CD14-positive monocyte (primary cell): ENCODE measurements around the gene MAP3K13. TPM values are rescaled to one million over a fixed set of nuclear protein-coding genes. Genes with fewer than 3 reads are reported as not detected.

ENCODE experiments used
- DNase-seq, 3 donors: peaks; one replicate each; pipeline ENCODE4 v3.0.0-alpha.2; 2011 to 2022
- H2AFZ ChIP-seq: 2 replicates; pipeline ENCODE4 v1.6.0; 2012; ENCODE audit warnings: mild to moderate bottlenecking, low read depth, low read length, inconsistent platforms; ENCODE audit not compliant: insufficient read depth, poor library complexity, severe bottlenecking
- H3K27ac ChIP-seq, 2 donors: 1 replicate in 1 of 2; 2 replicates in 1 of 2; pipeline ENCODE4 v1.5.1; 2012 to 2013; ENCODE audit warnings: low read length in 2 of 2, control low read depth in 1 of 2, inconsistent platforms in 1 of 2, low read depth in 1 of 2, mild to moderate bottlenecking in 1 of 2
- H3K27me3 ChIP-seq, 2 donors: one replicate each; pipeline versions ENCODE4 v1.6.0 to v1.6.1; 2011 to 2013; ENCODE audit warnings: low read length in 2 of 2; ENCODE audit not compliant: control insufficient read depth in 2 of 2, insufficient read depth in 2 of 2
- H3K36me3 ChIP-seq, 2 donors: replicated peaks in 1 of 2; 1 replicate in 1 of 2; 2 replicates in 1 of 2; pipeline versions ENCODE4 v1.5.1 to v1.6.1; 2012 to 2013; ENCODE audit warnings: low read length in 2 of 2, control low read depth in 1 of 2, inconsistent platforms in 1 of 2, mild to moderate bottlenecking in 1 of 2; ENCODE audit not compliant: insufficient read depth in 2 of 2, control insufficient read depth in 1 of 2
- H3K4me1 ChIP-seq, 2 donors: 1 replicate in 1 of 2; 2 replicates in 1 of 2; pipeline versions ENCODE4 v1.5.1 to v1.6.1; 2012 to 2013; ENCODE audit warnings: low read length in 2 of 2, control low read depth in 1 of 2, inconsistent platforms in 1 of 2, mild to moderate bottlenecking in 1 of 2, moderate library complexity in 1 of 2; ENCODE audit not compliant: insufficient read depth in 2 of 2, control insufficient read depth in 1 of 2
- H3K4me2 ChIP-seq: replicated peaks from 2 replicates; pipeline ENCODE3; 2012; ENCODE audit warnings: low read length, moderate library complexity, mild to moderate bottlenecking; ENCODE audit not compliant: poor library complexity, severe bottlenecking; ENCODE audit errors: extremely low read depth
- H3K4me3 ChIP-seq, 3 experiments: fragments of 200-600 bp in 1 of 3; sonication (generic) in 1 of 3; replicated peaks in 1 of 3; 1 replicate in 2 of 3; 2 replicates in 1 of 3; pipeline ENCODE4 v1.5.1; 2011 to 2013; ENCODE audit warnings: low read length in 3 of 3, mild to moderate bottlenecking in 3 of 3, control low read depth in 2 of 3, low read depth in 2 of 3, inconsistent platforms in 1 of 3, moderate library complexity in 1 of 3
- H3K79me2 ChIP-seq: 2 replicates; pipeline ENCODE4 v1.6.0; 2012; ENCODE audit warnings: mild to moderate bottlenecking, control low read depth, inconsistent platforms, low read length, moderate library complexity; ENCODE audit not compliant: insufficient read depth
- H3K9ac ChIP-seq: 2 replicates; pipeline ENCODE4 v1.6.0; 2017; ENCODE audit warnings: low read length, mild to moderate bottlenecking; ENCODE audit not compliant: insufficient read depth, poor library complexity, severe bottlenecking
- H3K9me3 ChIP-seq, 2 donors: replicated peaks in 1 of 2; 1 replicate in 1 of 2; 2 replicates in 1 of 2; pipeline versions ENCODE4 v1.5.1 to v1.6.1; 2012 to 2013; ENCODE audit warnings: low read length in 2 of 2, control low read depth in 1 of 2; ENCODE audit not compliant: control insufficient read depth in 1 of 2, insufficient read depth in 1 of 2
- H4K20me1 ChIP-seq: 2 replicates; pipeline ENCODE4 v1.6.0; 2012; ENCODE audit warnings: mild to moderate bottlenecking, low read length, control low read depth, moderate library complexity; ENCODE audit not compliant: insufficient read depth
- H3K27ac Mint-ChIP-seq, 7 donors: one replicate each; pipeline ENCODE4 v1.8.0; 2020; ENCODE audit warnings: mild to moderate bottlenecking in 7 of 7, mixed read lengths in 7 of 7, moderate library complexity in 6 of 7, inconsistent platforms in 2 of 7
- H3K27me3 Mint-ChIP-seq, 3 donors: one replicate each; pipeline ENCODE4 v1.8.0; 2021 to 2022; ENCODE audit warnings: low read depth in 3 of 3, mild to moderate bottlenecking in 3 of 3, mixed read lengths in 3 of 3, moderate library complexity in 3 of 3, inconsistent platforms in 1 of 3
- H3K36me3 Mint-ChIP-seq, 2 donors: one replicate each; pipeline ENCODE4 v1.8.0; 2020; ENCODE audit warnings: mixed read lengths in 2 of 2, inconsistent platforms in 1 of 2, mild to moderate bottlenecking in 1 of 2
- H3K4me1 Mint-ChIP-seq: one replicate; pipeline ENCODE4 v1.8.0; 2020; ENCODE audit warnings: mild to moderate bottlenecking, mixed read lengths
- H3K4me3 Mint-ChIP-seq, 2 donors: one replicate each; pipeline ENCODE4 v1.8.0; 2020; ENCODE audit warnings: mild to moderate bottlenecking in 2 of 2, mixed read lengths in 2 of 2, moderate library complexity in 1 of 2
- H3K9me3 Mint-ChIP-seq, 7 donors: one replicate each; pipeline ENCODE4 v1.8.0; 2020 to 2022; ENCODE audit warnings: mixed read lengths in 7 of 7, mild to moderate bottlenecking in 6 of 7, moderate library complexity in 6 of 7, inconsistent platforms in 2 of 7
- WGBS: methylation state at CpG from one replicate; pipeline ENCODE4 v1.1.5; 2013; ENCODE audit warnings: missing lambda C conversion rate; ENCODE audit not compliant: insufficient coverage; 5-methylcytosine and 5-hydroxymethylcytosine counted together
- intact Hi-C, 2 donors: fragments of 100-400 bp; cut with micrococcal nuclease; formaldehyde crosslinking; loops; one replicate each; pipeline versions ENCODE4 v1.15.0 to v1.15.1; 2023
- polyA plus RNA-seq, 3 donors: library from polyadenylated mRNA; depleted of rRNA in 1 of 3; unstranded in 2 of 3; stranded (reverse) in 1 of 3; fragments of 300-500 nt in 2 of 3; fragments of >200 nt in 1 of 3; fragmentation: Illumina TruSeq in 2 of 3; gene quantifications; 1 replicate in 2 of 3; 2 replicates in 1 of 3; pipeline ENCODE4 v1.2.3, GENCODE V29; 2012 to 2021
- TF ChIP-seq, protein P1 (sequence below): fragments of 200-600 bp; IDR thresholded peaks from one replicate; pipeline ENCODE4 v1.8.0; 2022; ENCODE audit warnings: antibody characterized with exemption, mild to moderate bottlenecking

The MAP3K13 gene
- polyA plus RNA-seq, 3 donors: 5.0 to 34.2 (median 30.9) TPM

DNA sequence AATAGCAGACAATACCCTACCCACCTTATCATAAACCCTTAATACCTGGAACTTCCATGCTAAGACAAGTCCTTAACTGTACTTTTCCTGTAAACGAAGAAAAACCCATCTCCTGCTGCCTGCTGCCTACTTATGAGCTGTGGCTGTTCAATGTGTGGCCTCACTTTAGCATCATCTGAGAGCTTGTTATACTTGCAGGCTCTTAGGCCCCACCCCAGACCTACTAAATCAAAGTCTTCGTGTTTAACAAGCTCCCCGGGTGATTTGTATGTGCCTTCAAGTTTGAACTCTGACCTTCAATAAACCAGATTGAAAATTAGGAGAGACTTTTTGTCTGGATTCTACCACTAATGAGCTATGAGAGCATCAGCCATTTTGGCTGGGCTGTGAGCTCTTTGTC lies 106.6 kb downstream of the MAP3K13 start:
- no peak for DNase-seq
- Histone ChIP-seq H3K4me1 (no peaks in the 10 kb centered on the region), H2AFZ (no peak overlapping the region), H3K27ac (no peak overlapping the region), H3K36me3 (peaks cover 3 to 4% of the 10 kb centered on the region in 2 donors), H3K4me3 (no peak overlapping the region), H3K79me2 (no peaks in the 10 kb centered on the region), H3K4me2 (no peak overlapping the region), H3K9me3 (no peaks in the 10 kb centered on the region), H3K9ac (no peak overlapping the region), H3K27me3 (no peaks in the 10 kb centered on the region), H4K20me1 (no peaks in the 10 kb centered on the region)
- Mint-ChIP-seq H3K4me1 (no peaks in the 10 kb centered on the region), H3K36me3 (peaks cover 5% of the 10 kb centered on the region in 2 donors), H3K4me3 (no peak overlapping the region), H3K27ac (no peak overlapping the region), H3K27me3 (no peaks in the 10 kb centered on the region), H3K9me3 (no peaks in the 10 kb centered on the region)
- whole genome bisulfite sequencing: 81% methylated on average over 1 of the region's 3 CpGs
- TF ChIP-seq, protein P1, sequence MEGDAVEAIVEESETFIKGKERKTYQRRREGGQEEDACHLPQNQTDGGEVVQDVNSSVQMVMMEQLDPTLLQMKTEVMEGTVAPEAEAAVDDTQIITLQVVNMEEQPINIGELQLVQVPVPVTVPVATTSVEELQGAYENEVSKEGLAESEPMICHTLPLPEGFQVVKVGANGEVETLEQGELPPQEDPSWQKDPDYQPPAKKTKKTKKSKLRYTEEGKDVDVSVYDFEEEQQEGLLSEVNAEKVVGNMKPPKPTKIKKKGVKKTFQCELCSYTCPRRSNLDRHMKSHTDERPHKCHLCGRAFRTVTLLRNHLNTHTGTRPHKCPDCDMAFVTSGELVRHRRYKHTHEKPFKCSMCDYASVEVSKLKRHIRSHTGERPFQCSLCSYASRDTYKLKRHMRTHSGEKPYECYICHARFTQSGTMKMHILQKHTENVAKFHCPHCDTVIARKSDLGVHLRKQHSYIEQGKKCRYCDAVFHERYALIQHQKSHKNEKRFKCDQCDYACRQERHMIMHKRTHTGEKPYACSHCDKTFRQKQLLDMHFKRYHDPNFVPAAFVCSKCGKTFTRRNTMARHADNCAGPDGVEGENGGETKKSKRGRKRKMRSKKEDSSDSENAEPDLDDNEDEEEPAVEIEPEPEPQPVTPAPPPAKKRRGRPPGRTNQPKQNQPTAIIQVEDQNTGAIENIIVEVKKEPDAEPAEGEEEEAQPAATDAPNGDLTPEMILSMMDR: no peak
- intact Hi-C loops: no loop called here

GRCh38 chr3:185470323-185470722 lies 107.4 kb downstream of the MAP3K13 start:
- Histone ChIP-seq H3K4me2 (no peak overlapping the region), H4K20me1 (no peaks in the 10 kb centered on the region), H3K4me3 (no peak overlapping the region), H3K27me3 (no peaks in the 10 kb centered on the region), H3K9ac (no peak overlapping the region), H3K4me1 (no peaks in the 10 kb centered on the region), H3K27ac (no peak overlapping the region), H3K9me3 (no peaks in the 10 kb centered on the region), H3K36me3 (peaks cover 3 to 4% of the 10 kb centered on the region in 2 donors), H2AFZ (no peak overlapping the region), H3K79me2 (no peaks in the 10 kb centered on the region)
- no peaks in the 10 kb centered on the region for H3K27me3 Mint-ChIP-seq
- intact Hi-C loops: no loop called here
- no peaks in the 10 kb centered on the region for H3K4me1 Mint-ChIP-seq
- no peak overlapping the region for H3K4me3 Mint-ChIP-seq
- H3K9me3 Mint-ChIP-seq: peaks cover 0 to under 1% (median 0%) of the 10 kb centered on the region in 7 donors
- peaks cover 5% of the 10 kb centered on the region in 2 donors for H3K36me3 Mint-ChIP-seq
- 93% methylated on average over 3 of the region's 3 CpGs for WGBS
- no peak for DNase-seq
- TF ChIP-seq, protein P1: no peak
- H3K27ac Mint-ChIP-seq: no peak overlapping the region
